Adrenal gland (tissue), 12 donors: ENCODE data around the gene SMIM38. TPM values are rescaled to one million over a fixed set of nuclear protein-coding genes. Genes with fewer than 3 reads are reported as not detected.
A peak's percentile ranks its signal among the peaks of the same experiment; 100 is the strongest.

ENCODE experiments used
- DNase-seq, 7 donors: peaks; one replicate each; pipeline ENCODE4 v3.0.0-alpha.2; 2019 to 2020
- H3K27ac ChIP-seq, 5 donors: fragments of 200-600 bp; sonication (generic) in 4 of 5; 1 replicate in 3 of 5; 2 replicates in 2 of 5; pipeline versions ENCODE4 v1.5.1 to v1.8.0; 2016 to 2020; ENCODE audit warnings: mild to moderate bottlenecking in 1 of 5
- H3K27me3 ChIP-seq: fragments of 200-600 bp; 2 replicates; pipeline ENCODE4 v1.8.0; 2021
- H3K36me3 ChIP-seq, 2 donors: fragments of 200-600 bp; replicated peaks in 1 of 2; 1 replicate in 1 of 2; 2 replicates in 1 of 2; pipeline versions ENCODE4 v1.5.1 to v1.8.0; 2018 to 2022
- H3K4me1 ChIP-seq, 2 donors: fragments of 200-600 bp; replicated peaks in 1 of 2; 1 replicate in 1 of 2; 2 replicates in 1 of 2; pipeline versions ENCODE4 v1.5.1 to v1.8.0; 2018 to 2021
- H3K4me3 ChIP-seq, 4 donors: fragments of 200-600 bp; sonication (generic) in 3 of 4; one replicate each; pipeline ENCODE4 v1.5.1; 2016 to 2018
- H3K9me3 ChIP-seq, 3 donors: fragments of 200-600 bp; sonication (generic) in 1 of 3; replicated peaks in 1 of 3; 1 replicate in 2 of 3; 2 replicates in 1 of 3; pipeline versions ENCODE4 v1.5.1 to v1.8.0; 2016 to 2021
- CTCF ChIP-seq, 6 experiments: fragments of 450-650 bp in 4 of 6; fragments of 200-600 bp in 2 of 6; sonication (generic) in 1 of 6; IDR thresholded peaks; 1 replicate in 5 of 6; 2 replicates in 1 of 6; pipeline versions ENCODE4 v1.5.1 to v1.8.0; 2016 to 2021; ENCODE audit warnings: antibody characterized with exemption in 6 of 6, mild to moderate bottlenecking in 2 of 6, moderate library complexity in 1 of 6
- POLR2A ChIP-seq, 2 donors: fragments of 450-650 bp; IDR thresholded peaks; one replicate each; pipeline ENCODE4 v1.6.1; 2017; ENCODE audit warnings: antibody characterized with exemption in 2 of 2, mild to moderate bottlenecking in 2 of 2, moderate library complexity in 1 of 2
- WGBS, 4 donors: extraction: QIAGEN DNeasy Blood & Tissue Kit in 2 of 4; methylation state at CpG; one replicate each; pipeline versions ENCODE4 v1.1.5 to v1.1.7; 2013 to 2017; 5-methylcytosine and 5-hydroxymethylcytosine counted together
- intact Hi-C, 2 donors: fragments of 100-400 bp; cut with DNase I; formaldehyde crosslinking; loops; one replicate each; pipeline versions ENCODE4 v1.14.1 to v1.15.0; 2022 to 2023
- polyA plus RNA-seq, 3 donors: library from polyadenylated mRNA; stranded (reverse); fragments of 200-250 nt in 2 of 3; fragments of 350-450 nt in 1 of 3; fragmentation: Illumina TruSeq in 1 of 3; extraction: RNeasy Lipid Tissue Mini Kit (QIAGEN cat#74804) in 1 of 3; gene quantifications; one replicate each; pipeline ENCODE4 v1.2.3, GENCODE V29; 2013 to 2014
- total RNA-seq, 9 donors: library from RNA; depleted of rRNA in 4 of 9; stranded (reverse); fragments of >200 nt in 4 of 9; fragments of 120-200 nt in 1 of 9; fragmentation: NEBNext Ultra II Directional in 1 of 9; extraction: Animal tissue kit (Norgen Biotek cat#: 25700) in 1 of 9; gene quantifications; one replicate each; pipeline versions ENCODE4 v1.1.0 to v1.2.4, GENCODE V29; 2013 to 2023
- donor health status: healthy with polysubstance abuse.
- donor health status: Bipolar disorder and iron deficiency.
- donor health status: DM: yes; HTN: yes; CAD: no.
- donor health status: DM: no; HTN: no; CAD: no.
- donor health status: DM: no; HTN: no; CAD: no.
- donor health status: DM: yes; HTN: yes; CAD: no.

SMIM38 gene
- total and polyA plus RNA-seq, 12 donors = 0.11 to 0.33 (median 0.16) TPM; not detected in 4

- Histone ChIP-seq H3K4me1 (peaks cover 0 to 8% of the 10 kb centered on the region in 2 donors), H3K27ac (no peak overlapping the region), H3K27me3 (no peaks in the 10 kb centered on the region), H3K36me3 (no peaks in the 10 kb centered on the region), H3K9me3 (no peaks in the 10 kb centered on the region), H3K4me3 (no peak overlapping the region)
- intact Hi-C loops = no loop called here
- WGBS, 4 donors = 21 to 42% (median 37%) methylated on average over 14 to 21 of the region's 21 CpGs
- DNase-seq = peak in 6 of 7 donors; percentile 22 to 60 (median 42)
- no peak for TF ChIP-seq POLR2A (IDR thresholded peaks at IDR 0.05)
- peak in 4 of 6 experiments; percentile 10 to 22 (median 16) for TF ChIP-seq CTCF (IDR thresholded peaks at IDR 0.05)
Observed at GRCh38 chr11:69166218-69167115, 10.7 kb downstream of the SMIM38 start.

- Histone ChIP-seq H3K4me3 (no peak overlapping the region), H3K27ac (no peak overlapping the region), H3K27me3 (no peaks in the 10 kb centered on the region), H3K9me3 (no peaks in the 10 kb centered on the region), H3K36me3 (no peaks in the 10 kb centered on the region), H3K4me1 (peaks cover 0 to 8% of the 10 kb centered on the region in 2 donors)
- TF ChIP-seq POLR2A (IDR thresholded peaks at IDR 0.05) (no peak), CTCF (IDR thresholded peaks at IDR 0.05) (no peak)
- 83 to 93% (median 84%) methylated on average over 8 to 10 of the region's 10 CpGs for WGBS, 4 donors
- intact Hi-C loops = no loop called here
- no peak for DNase-seq
Observed at GRCh38 chr11:69167130-69167915, 11.6 kb downstream of the SMIM38 start.

- intact Hi-C loops = no loop called here
- H3K4me1 ChIP-seq = peaks cover 0 to 8% of the 10 kb centered on the region in 2 donors
- DNase-seq = no peak
- H3K9me3 ChIP-seq = no peaks in the 10 kb centered on the region
- no peak overlapping the region for H3K4me3 ChIP-seq
- H3K36me3 ChIP-seq = no peaks in the 10 kb centered on the region
- no peak overlapping the region for H3K27ac ChIP-seq
- no peaks in the 10 kb centered on the region for H3K27me3 ChIP-seq
- WGBS, 4 donors = 70 to 83% (median 79%) methylated on average over 9 of the region's 9 CpGs
- TF ChIP-seq POLR2A (IDR thresholded peaks at IDR 0.05) (no peak), CTCF (IDR thresholded peaks at IDR 0.05) (no peak)
Observed at GRCh38 chr11:69167916-69168691, 12.4 kb downstream of the SMIM38 start.
